Neural cell (in vitro differentiated cells): ENCODE results near the gene YEATS4.

Source experiments
- EP300 ChIP-seq: fragments of 450-650 bp; conservative IDR thresholded peaks from 2 replicates; pipeline ENCODE4 v1.6.1; 2014; ENCODE audit warnings: antibody characterized with exemption, mild to moderate bottlenecking, moderate library complexity; ENCODE audit not compliant: poor library complexity, severe bottlenecking
- EZH2 ChIP-seq: fragments of 200-600, 300-800 bp; shearing (Covaris generic), sonication (generic); IDR thresholded peaks from 2 replicates; pipeline ENCODE4 v1.6.1; 2014; ENCODE audit warnings: antibody characterized with exemption, low read length, borderline replicate concordance, mild to moderate bottlenecking; ENCODE audit not compliant: insufficient read depth, poor library complexity, severe bottlenecking
- POLR2AphosphoS5 ChIP-seq: IDR thresholded peaks from 2 replicates; pipeline ENCODE4 v1.6.1; 2012
- RAD21 ChIP-seq: fragments of 450-650 bp; conservative IDR thresholded peaks from 2 replicates; pipeline ENCODE4 v1.6.1; 2014; ENCODE audit warnings: antibody characterized with exemption, mild to moderate bottlenecking, moderate library complexity
- TAF1 ChIP-seq: IDR thresholded peaks from 2 replicates; pipeline ENCODE4 v1.6.1; 2012; ENCODE audit warnings: low read depth
- TF ChIP-seq, protein P1 (sequence below): fragments of 450-650 bp; IDR thresholded peaks from 2 replicates; pipeline ENCODE4 v1.5.1; 2014; ENCODE audit warnings: antibody characterized with exemption, mild to moderate bottlenecking, moderate library complexity; ENCODE audit not compliant: poor library complexity, severe bottlenecking

DNA sequence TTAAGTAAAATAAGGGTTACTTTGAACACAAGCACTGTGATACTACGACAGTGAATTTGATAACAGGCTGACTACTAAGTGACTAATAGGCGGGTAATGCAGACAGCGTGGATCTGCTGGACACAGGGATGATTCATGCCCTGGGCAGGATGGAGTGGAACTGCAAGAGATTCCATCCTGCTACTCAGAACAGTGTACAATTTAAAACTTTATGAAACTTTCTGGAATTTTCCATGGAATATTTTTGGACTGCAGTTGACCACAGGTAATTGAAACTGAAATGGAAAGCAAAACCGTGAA, 46.0 kb downstream of the YEATS4 start:
- no peak for TF ChIP-seq EP300
- TF ChIP-seq EZH2, result no peak
- TF ChIP-seq RAD21, result no peak
- TF ChIP-seq, protein P1, sequence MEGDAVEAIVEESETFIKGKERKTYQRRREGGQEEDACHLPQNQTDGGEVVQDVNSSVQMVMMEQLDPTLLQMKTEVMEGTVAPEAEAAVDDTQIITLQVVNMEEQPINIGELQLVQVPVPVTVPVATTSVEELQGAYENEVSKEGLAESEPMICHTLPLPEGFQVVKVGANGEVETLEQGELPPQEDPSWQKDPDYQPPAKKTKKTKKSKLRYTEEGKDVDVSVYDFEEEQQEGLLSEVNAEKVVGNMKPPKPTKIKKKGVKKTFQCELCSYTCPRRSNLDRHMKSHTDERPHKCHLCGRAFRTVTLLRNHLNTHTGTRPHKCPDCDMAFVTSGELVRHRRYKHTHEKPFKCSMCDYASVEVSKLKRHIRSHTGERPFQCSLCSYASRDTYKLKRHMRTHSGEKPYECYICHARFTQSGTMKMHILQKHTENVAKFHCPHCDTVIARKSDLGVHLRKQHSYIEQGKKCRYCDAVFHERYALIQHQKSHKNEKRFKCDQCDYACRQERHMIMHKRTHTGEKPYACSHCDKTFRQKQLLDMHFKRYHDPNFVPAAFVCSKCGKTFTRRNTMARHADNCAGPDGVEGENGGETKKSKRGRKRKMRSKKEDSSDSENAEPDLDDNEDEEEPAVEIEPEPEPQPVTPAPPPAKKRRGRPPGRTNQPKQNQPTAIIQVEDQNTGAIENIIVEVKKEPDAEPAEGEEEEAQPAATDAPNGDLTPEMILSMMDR, result no peak
- TF ChIP-seq POLR2AphosphoS5, result no peak
- no peak for TF ChIP-seq TAF1
